ENCODE measurements around the gene CYP4F8. TPM values are rescaled to one million over a fixed set of nuclear protein-coding genes. Genes with fewer than 3 reads are reported as not detected.

The CYP4F8 gene
- total RNA-seq, 1 experiment from 2014 or later, result not detected

DNA sequence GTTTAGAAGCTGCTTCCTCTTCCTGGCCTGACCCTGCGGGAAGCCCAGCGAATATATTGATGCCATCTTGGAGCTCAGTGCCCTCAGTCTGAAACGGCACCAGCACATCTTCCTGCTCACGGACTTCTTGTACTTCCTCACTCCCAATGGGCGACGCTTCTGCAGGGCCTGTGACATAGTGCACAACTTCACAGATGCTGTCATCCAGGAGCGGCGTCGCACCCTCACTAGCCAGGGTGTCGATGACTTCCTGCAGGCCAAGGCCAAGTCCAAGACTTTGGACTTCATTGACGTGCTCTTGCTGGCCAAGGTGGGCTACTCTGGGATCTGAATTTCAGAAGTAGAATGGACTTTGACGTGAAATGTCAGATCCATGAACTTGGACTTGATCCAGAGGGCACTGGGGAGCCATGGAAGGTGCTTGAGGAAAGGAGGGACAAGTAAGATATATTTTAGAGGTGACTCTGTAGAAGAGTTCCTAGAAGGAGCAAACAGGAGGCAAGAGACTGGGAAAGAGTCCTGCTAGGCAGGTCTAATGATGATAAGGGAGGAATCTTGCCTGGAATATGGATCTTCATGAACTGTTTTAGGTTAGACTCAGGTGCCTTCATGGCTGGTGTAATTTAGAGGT, 38.4 kb upstream of the CYP4F8 start:
- Histone ChIP-seq H3K27ac (ENCODE audit: insufficient read length, low read depth, low read length) (no peak overlapping the region), H4K5ac (ENCODE audit: insufficient read length, low read depth, low read length) (no peak overlapping the region), H3K4ac (ENCODE audit: low read depth, low read length) (no peak overlapping the region), H3K56ac (ENCODE audit: insufficient read length, low read depth, low read length) (no peak overlapping the region), H4K91ac (ENCODE audit: insufficient read length, low read depth, low read length) (no peak overlapping the region), H2BK120ac (ENCODE audit: low read depth, low read length, poor library complexity, severe bottlenecking) (no peak overlapping the region), H2AK5ac (ENCODE audit: insufficient read length, low read length) (no peak overlapping the region), H3K79me2 (ENCODE audit: insufficient read depth, low read length) (no peaks in the 10 kb centered on the region), H3K18ac (ENCODE audit: insufficient read length, low read depth, low read length) (no peak overlapping the region), H3K79me1 (ENCODE audit: insufficient read depth, low read depth, low read length, poor library complexity, severe bottlenecking) (no peaks in the 10 kb centered on the region), H3K27me3 (ENCODE audit: insufficient read depth, low read length) (no peaks in the 10 kb centered on the region), H2AFZ (ENCODE audit: low read length) (no peak overlapping the region), H2BK15ac (ENCODE audit: low read depth, low read length) (no peak overlapping the region), H3T11ph (ENCODE audit: low read length) (no peak overlapping the region), H2BK5ac (ENCODE audit: insufficient read length, low read length) (no peak overlapping the region), H2BK20ac (ENCODE audit: low read depth, low read length, poor library complexity, severe bottlenecking) (no peak overlapping the region), H2BK12ac (ENCODE audit: insufficient read length, low read depth, low read length) (no peak overlapping the region), H3K4me1 (ENCODE audit: insufficient read depth, low read length) (no peaks in the 10 kb centered on the region), H3K14ac (ENCODE audit: insufficient read depth, low read length) (no peak overlapping the region), H3K4me2 (ENCODE audit: insufficient read depth, insufficient read length, low read length) (no peak overlapping the region), H3K9ac (ENCODE audit: extremely low read depth, insufficient read length, low read length) (no peak overlapping the region), H3K23ac (ENCODE audit: insufficient read length, low read depth, low read length) (no peak overlapping the region), H3K9me3 (ENCODE audit: control insufficient read depth, low read depth, low read length) (peaks cover 51% of the 10 kb centered on the region), H4K20me1 (ENCODE audit: control insufficient read depth, insufficient read depth, insufficient read length) (no peaks in the 10 kb centered on the region), H4K8ac (replicated peaks; ENCODE audit: insufficient read length, low read depth, low read length) (no peak overlapping the region), H3K23me2 (ENCODE audit: insufficient read length, low read depth, low read length, poor library complexity, severe bottlenecking) (no peaks in the 10 kb centered on the region)
- H3K36me3 Mint-ChIP-seq (ENCODE audit: insufficient read depth in 1 of 3, low read depth in 3 of 3), result peaks cover 2 to 29% (median 3%) of the 10 kb centered on the region in 3 experiments; a peak in 3 of 7 replicates
- H3K4me3 Mint-ChIP-seq, result no peak overlapping the region
- peaks cover 67 to 89% of the 10 kb centered on the region in 2 experiments for H3K9me3 Mint-ChIP-seq
- TF ChIP-seq CTCF (conservative IDR thresholded peaks at IDR 0.05), result no peak
- H3K4me1 Mint-ChIP-seq, result no peaks in the 10 kb centered on the region
- DNase-seq, result no peak
- H3K27me3 Mint-ChIP-seq (ENCODE audit: low read depth), result no peaks in the 10 kb centered on the region; the same call in none of the 2 replicates
- H3K27ac Mint-ChIP-seq, result no peak overlapping the region
- no CpG with 5 or more reads among the region's 12 CpGs for WGBS (ENCODE audit: extremely low coverage, insufficient read length, low lambda C conversion rate)

All from H9 (cell line).